ENCODE results near the gene ZEB2.

Gene ZEB2

GRCh38 chr2:144547494-144547893, 27.6 kb upstream of the ZEB2 start:
- Mint-ChIP-seq H3K9me3 (no peaks in the 10 kb centered on the region), H3K36me3 (ENCODE audit: insufficient read depth) (no peaks in the 10 kb centered on the region), H3K27ac (no peak overlapping the region), H3K4me3 (no peak overlapping the region), H3K27me3 (no peaks in the 10 kb centered on the region), H3K4me1 (ENCODE audit: low read depth in 2 of 2) (peaks cover 4 to 10% of the 10 kb centered on the region in 2 donors)
- ATAC-seq (replicated peaks) (no peak), DNase-seq (no peak)

- no peak for DNase-seq
- Mint-ChIP-seq H3K4me1 (ENCODE audit: low read depth in 2 of 2) (peaks cover 4 to 10% of the 10 kb centered on the region in 2 donors), H3K36me3 (ENCODE audit: insufficient read depth) (no peaks in the 10 kb centered on the region), H3K4me3 (no peak overlapping the region), H3K27me3 (no peaks in the 10 kb centered on the region), H3K9me3 (no peaks in the 10 kb centered on the region), H3K27ac (no peak overlapping the region)
- no peak for ATAC-seq (replicated peaks)
Observed at GRCh38 chr2:144546933-144547332, 27.0 kb upstream of the ZEB2 start.

GRCh38 chr2:144545787-144546186, 25.9 kb upstream of the ZEB2 start:
- no peaks in the 10 kb centered on the region for H3K27me3 Mint-ChIP-seq
- H3K9me3 Mint-ChIP-seq = no peaks in the 10 kb centered on the region
- no peak for DNase-seq
- ATAC-seq (replicated peaks) = no peak
- no peaks in the 10 kb centered on the region for H3K36me3 Mint-ChIP-seq (ENCODE audit: insufficient read depth)
- H3K4me1 Mint-ChIP-seq (ENCODE audit: low read depth in 2 of 2) = peaks cover 4 to 10% of the 10 kb centered on the region in 2 donors
- H3K4me3 Mint-ChIP-seq = no peak overlapping the region
- no peak overlapping the region for H3K27ac Mint-ChIP-seq

GRCh38 chr2:144544053-144544452, 24.1 kb upstream of the ZEB2 start:
- H3K9me3 Mint-ChIP-seq = no peaks in the 10 kb centered on the region
- no peak overlapping the region for H3K4me3 Mint-ChIP-seq
- ATAC-seq (replicated peaks) (no peak), DNase-seq (no peak)
- H3K27ac Mint-ChIP-seq = no peak overlapping the region
- no peaks in the 10 kb centered on the region for H3K36me3 Mint-ChIP-seq (ENCODE audit: insufficient read depth)
- no peaks in the 10 kb centered on the region for H3K27me3 Mint-ChIP-seq
- H3K4me1 Mint-ChIP-seq (ENCODE audit: low read depth in 2 of 2) = peaks cover 4 to 10% of the 10 kb centered on the region in 2 donors

GRCh38 chr2:144541396-144541795, 21.5 kb upstream of the ZEB2 start:
- no peak overlapping the region for H3K4me3 Mint-ChIP-seq
- H3K4me1 Mint-ChIP-seq (ENCODE audit: low read depth in 2 of 2) = no peaks in the 10 kb centered on the region

GRCh38 chr2:144539289-144539782, 19.4 kb upstream of the ZEB2 start:
- no peaks in the 10 kb centered on the region for H3K9me3 Mint-ChIP-seq
- H3K4me3 Mint-ChIP-seq = no peak overlapping the region
- H3K27ac Mint-ChIP-seq = no peak overlapping the region
- H3K36me3 Mint-ChIP-seq (ENCODE audit: insufficient read depth) = no peaks in the 10 kb centered on the region
- H3K27me3 Mint-ChIP-seq = no peaks in the 10 kb centered on the region
- no peak for DNase-seq
- no peak for ATAC-seq (replicated peaks)
- no peaks in the 10 kb centered on the region for H3K4me1 Mint-ChIP-seq (ENCODE audit: low read depth in 2 of 2)

More at GRCh38 chr2:144541396-144541795, 21.5 kb upstream of the ZEB2 start:
- H3K9me3 Mint-ChIP-seq = no peaks in the 10 kb centered on the region
- no peak for ATAC-seq (replicated peaks)
- no peak for DNase-seq
- H3K27ac Mint-ChIP-seq = no peak overlapping the region
- H3K36me3 Mint-ChIP-seq (ENCODE audit: insufficient read depth) = no peaks in the 10 kb centered on the region
- no peaks in the 10 kb centered on the region for H3K27me3 Mint-ChIP-seq

- H3K9me3 Mint-ChIP-seq = no peaks in the 10 kb centered on the region
- DNase-seq = no peak
- no peaks in the 10 kb centered on the region for H3K27me3 Mint-ChIP-seq
Observed at GRCh38 chr2:144535300-144535699, 15.4 kb upstream of the ZEB2 start.

GRCh38 chr2:144533221-144533620, 13.3 kb upstream of the ZEB2 start:
- no peak overlapping the region for H3K27ac Mint-ChIP-seq
- H3K27me3 Mint-ChIP-seq = no peaks in the 10 kb centered on the region
- no peaks in the 10 kb centered on the region for H3K36me3 Mint-ChIP-seq (ENCODE audit: insufficient read depth)
- DNase-seq = no peak
- no peak for ATAC-seq (replicated peaks)
- no peaks in the 10 kb centered on the region for H3K9me3 Mint-ChIP-seq
- no peak overlapping the region for H3K4me3 Mint-ChIP-seq
- no peaks in the 10 kb centered on the region for H3K4me1 Mint-ChIP-seq (ENCODE audit: low read depth in 2 of 2)

More at GRCh38 chr2:144535300-144535699, 15.4 kb upstream of the ZEB2 start:
- Mint-ChIP-seq H3K27ac (peak overlapping the region in 1 of 2 donors; percentile 82), H3K4me1 (ENCODE audit: low read depth in 2 of 2) (no peaks in the 10 kb centered on the region), H3K4me3 (no peak overlapping the region), H3K36me3 (ENCODE audit: insufficient read depth) (no peaks in the 10 kb centered on the region)
- no peak for ATAC-seq (replicated peaks)

GRCh38 chr2:144530596-144530995, 10.7 kb upstream of the ZEB2 start:
- Mint-ChIP-seq H3K4me3 (no peak overlapping the region), H3K9me3 (no peaks in the 10 kb centered on the region), H3K27me3 (no peaks in the 10 kb centered on the region), H3K36me3 (ENCODE audit: insufficient read depth) (no peaks in the 10 kb centered on the region), H3K4me1 (ENCODE audit: low read depth in 2 of 2) (no peaks in the 10 kb centered on the region), H3K27ac (no peak overlapping the region)
- ATAC-seq (replicated peaks) (no peak), DNase-seq (no peak)

- ATAC-seq (replicated peaks) (no peak), DNase-seq (no peak)
- H3K27ac Mint-ChIP-seq = no peak overlapping the region
- H3K9me3 Mint-ChIP-seq = no peaks in the 10 kb centered on the region
- H3K27me3 Mint-ChIP-seq = no peaks in the 10 kb centered on the region
- H3K36me3 Mint-ChIP-seq (ENCODE audit: insufficient read depth) = no peaks in the 10 kb centered on the region
- H3K4me1 Mint-ChIP-seq (ENCODE audit: low read depth in 2 of 2) = peaks cover 0 to under 1% of the 10 kb centered on the region in 2 donors
- no peak overlapping the region for H3K4me3 Mint-ChIP-seq
Observed at GRCh38 chr2:144529841-144530240, 9.9 kb upstream of the ZEB2 start.

- Mint-ChIP-seq H3K36me3 (ENCODE audit: insufficient read depth) (no peaks in the 10 kb centered on the region), H3K4me3 (no peak overlapping the region), H3K27me3 (peaks cover 5% of the 10 kb centered on the region in 2 donors), H3K27ac (no peak overlapping the region), H3K9me3 (no peaks in the 10 kb centered on the region), H3K4me1 (ENCODE audit: low read depth in 2 of 2) (peaks cover 8 to 10% of the 10 kb centered on the region in 2 donors)
- DNase-seq = no peak
- no peak for ATAC-seq (replicated peaks)
Observed at GRCh38 chr2:144528108-144528507, 8.2 kb upstream of the ZEB2 start.

GRCh38 chr2:144526831-144527230, 6.9 kb upstream of the ZEB2 start:
- H3K4me1 Mint-ChIP-seq (ENCODE audit: low read depth in 2 of 2) = peaks cover 16 to 18% of the 10 kb centered on the region in 2 donors
- H3K27ac Mint-ChIP-seq = no peak overlapping the region
- no peaks in the 10 kb centered on the region for H3K9me3 Mint-ChIP-seq
- no peak overlapping the region for H3K4me3 Mint-ChIP-seq
- no peak for ATAC-seq (replicated peaks)
- H3K27me3 Mint-ChIP-seq = peaks cover 5 to 15% of the 10 kb centered on the region in 2 donors
- no peak for DNase-seq
- H3K36me3 Mint-ChIP-seq (ENCODE audit: insufficient read depth) = no peaks in the 10 kb centered on the region

GRCh38 chr2:144524118-144525009, 4.4 kb upstream of the ZEB2 start:
- ATAC-seq (replicated peaks) (peak; percentile 47), DNase-seq (no peak)
- Mint-ChIP-seq H3K9me3 (no peaks in the 10 kb centered on the region), H3K4me3 (peak overlapping the region; percentile 83 to 88), H3K27me3 (peaks cover 5 to 15% of the 10 kb centered on the region in 2 donors), H3K27ac (peak overlapping the region; percentile 84 to 96), H3K4me1 (ENCODE audit: low read depth in 2 of 2) (peaks cover 20 to 29% of the 10 kb centered on the region in 2 donors), H3K36me3 (ENCODE audit: insufficient read depth) (no peaks in the 10 kb centered on the region)

GRCh38 chr2:144523596-144524117, 3.7 kb upstream of the ZEB2 start:
- H3K4me3 Mint-ChIP-seq = peak overlapping the region; percentile 83 to 88
- peak overlapping the region; percentile 84 to 96 for H3K27ac Mint-ChIP-seq
- ATAC-seq (replicated peaks) (peak; percentile 7), DNase-seq (no peak)
- peaks cover 20 to 29% of the 10 kb centered on the region in 2 donors for H3K4me1 Mint-ChIP-seq (ENCODE audit: low read depth in 2 of 2)
- H3K27me3 Mint-ChIP-seq = peaks cover 5 to 15% of the 10 kb centered on the region in 2 donors
- H3K9me3 Mint-ChIP-seq = no peaks in the 10 kb centered on the region
- no peaks in the 10 kb centered on the region for H3K36me3 Mint-ChIP-seq (ENCODE audit: insufficient read depth)

All from effector memory CD8-positive, alpha-beta T cell (primary cell).